Epithelial cell of prostate (primary cell): ENCODE measurements around the gene MOK.

ENCODE experiments used
- DNase-seq: peaks from one replicate; pipeline ENCODE4 v3.0.0-alpha.2; 2011; ENCODE audit warnings: low read depth, low spot score
- H3K27ac ChIP-seq: fragments of 450-650 bp; 2 replicates; pipeline ENCODE4 v1.5.1; 2017; ENCODE audit warnings: mild to moderate bottlenecking

The MOK gene

DNA sequence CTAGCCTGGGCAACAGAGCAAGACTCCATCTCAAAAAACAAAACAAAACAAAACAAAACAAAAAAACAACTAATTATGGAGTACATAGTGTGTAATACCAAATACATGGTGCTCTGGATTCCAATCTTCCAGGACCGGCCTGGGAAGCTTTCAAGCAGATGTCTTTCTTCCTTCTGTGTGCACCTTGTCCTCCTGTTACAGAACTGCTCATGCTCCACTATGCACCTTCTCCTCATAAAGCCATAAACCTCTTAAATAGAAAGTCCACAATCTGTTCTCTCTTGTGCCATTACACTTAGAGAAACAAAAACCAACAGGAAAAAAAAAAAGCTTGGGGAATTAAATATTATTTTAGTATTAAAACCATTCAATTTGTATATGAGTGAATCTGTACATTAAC lies 12.5 kb downstream of the MOK start:
- DNase-seq, result no peak
- H3K27ac ChIP-seq, result no peak overlapping the region

- DNase-seq, result no peak
- no peak overlapping the region for H3K27ac ChIP-seq
Observed at GRCh38 chr14:102288139-102288538, 16.8 kb downstream of the MOK start.

- no peak overlapping the region for H3K27ac ChIP-seq
- DNase-seq, result no peak
Observed at GRCh38 chr14:102285106-102285505, 19.9 kb downstream of the MOK start.

- no peak for DNase-seq
- H3K27ac ChIP-seq, result no peak overlapping the region
Observed at GRCh38 chr14:102283631-102284129, 21.3 kb downstream of the MOK start.

GRCh38 chr14:102282751-102283465 lies 22.1 kb downstream of the MOK start:
- DNase-seq, result no peak
- peak overlapping the region; percentile 94 for H3K27ac ChIP-seq

DNA sequence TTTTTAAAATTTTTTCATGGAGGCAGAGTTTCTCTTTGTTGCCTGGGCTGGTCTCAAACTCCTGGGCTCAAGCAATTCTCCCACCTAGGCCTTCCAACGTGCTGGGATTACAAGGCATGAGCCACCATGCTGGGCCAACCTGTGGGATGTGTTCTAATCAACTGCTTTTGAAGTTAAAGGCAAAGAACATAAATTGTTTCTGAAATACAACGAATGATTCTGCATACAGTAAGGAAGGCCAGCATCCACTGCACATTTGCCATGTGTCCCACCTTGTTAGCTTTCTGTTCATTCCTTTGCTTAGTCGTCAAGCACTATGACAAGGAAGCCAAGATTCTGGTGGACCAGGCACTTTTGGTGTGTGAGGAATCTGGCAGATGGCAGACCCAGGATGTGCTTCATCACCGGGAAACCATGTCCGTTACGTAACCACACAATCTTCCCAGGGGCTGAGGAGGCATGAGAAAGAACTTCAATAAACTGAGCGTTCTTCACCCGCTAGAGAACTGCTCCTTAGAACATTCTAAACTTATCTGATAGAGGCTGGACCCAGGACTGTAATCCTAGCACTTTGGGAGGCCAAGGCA lies 24.5 kb downstream of the MOK start:
- H3K27ac ChIP-seq, result peak overlapping the region; percentile 94
- peak; percentile 51 for DNase-seq

DNA sequence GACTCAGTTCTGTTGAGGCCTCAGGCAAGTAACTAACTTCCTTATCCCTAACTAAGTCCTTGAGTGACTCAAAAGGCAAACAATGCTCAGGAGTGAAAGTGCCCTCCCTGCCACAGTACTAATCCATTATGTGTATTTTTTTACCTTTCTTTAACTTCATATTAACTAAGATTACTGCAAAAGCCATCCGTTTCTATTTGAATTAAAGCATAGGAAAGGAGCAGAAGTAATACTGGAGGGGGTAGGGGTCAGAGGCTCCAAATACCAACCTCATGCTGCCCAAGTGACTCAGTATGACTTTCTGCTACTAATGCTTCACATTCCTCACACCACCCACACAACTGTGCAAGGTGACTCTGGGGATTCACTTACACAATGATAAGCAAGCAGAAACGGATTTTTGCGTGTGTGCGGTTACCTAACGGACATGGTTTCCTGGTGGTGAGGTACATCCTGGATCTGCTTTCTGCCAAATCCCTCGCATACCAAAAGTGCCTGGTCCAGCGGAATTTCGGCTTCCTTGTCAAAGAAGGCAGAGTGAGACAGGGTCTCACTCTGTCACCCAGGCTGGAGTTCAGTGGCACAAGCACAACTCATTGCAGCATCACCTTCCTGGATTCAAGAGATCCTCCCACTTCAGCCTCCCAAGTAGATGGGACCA lies 25.1 kb downstream of the MOK start:
- H3K27ac ChIP-seq, result peak overlapping the region; percentile 94
- DNase-seq, result peak; percentile 95

DNA sequence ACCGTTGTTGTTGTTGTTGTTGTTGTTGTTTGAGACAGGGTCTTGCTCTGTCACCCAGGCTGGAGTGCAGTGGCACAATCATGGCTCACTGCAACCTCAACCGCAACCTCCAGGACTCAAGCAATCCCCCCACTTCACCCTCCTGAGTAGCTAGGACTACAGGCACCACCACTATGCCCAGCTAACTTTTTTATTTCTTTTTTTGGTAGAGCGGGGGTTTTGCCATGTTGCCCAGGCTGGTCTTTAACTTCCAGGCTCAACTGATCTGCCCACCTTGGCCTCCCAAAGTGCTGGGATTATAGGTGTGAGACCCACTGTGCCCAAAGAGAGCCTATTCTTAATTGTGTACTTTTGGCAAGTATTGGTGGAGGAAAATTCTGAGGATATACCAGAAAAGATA lies 25.7 kb downstream of the MOK start:
- peak overlapping the region; percentile 94 for H3K27ac ChIP-seq
- DNase-seq, result no peak

GRCh38 chr14:102278631-102278935 lies 26.4 kb downstream of the MOK start:
- H3K27ac ChIP-seq, result peak overlapping the region; percentile 94
- no peak for DNase-seq

DNA sequence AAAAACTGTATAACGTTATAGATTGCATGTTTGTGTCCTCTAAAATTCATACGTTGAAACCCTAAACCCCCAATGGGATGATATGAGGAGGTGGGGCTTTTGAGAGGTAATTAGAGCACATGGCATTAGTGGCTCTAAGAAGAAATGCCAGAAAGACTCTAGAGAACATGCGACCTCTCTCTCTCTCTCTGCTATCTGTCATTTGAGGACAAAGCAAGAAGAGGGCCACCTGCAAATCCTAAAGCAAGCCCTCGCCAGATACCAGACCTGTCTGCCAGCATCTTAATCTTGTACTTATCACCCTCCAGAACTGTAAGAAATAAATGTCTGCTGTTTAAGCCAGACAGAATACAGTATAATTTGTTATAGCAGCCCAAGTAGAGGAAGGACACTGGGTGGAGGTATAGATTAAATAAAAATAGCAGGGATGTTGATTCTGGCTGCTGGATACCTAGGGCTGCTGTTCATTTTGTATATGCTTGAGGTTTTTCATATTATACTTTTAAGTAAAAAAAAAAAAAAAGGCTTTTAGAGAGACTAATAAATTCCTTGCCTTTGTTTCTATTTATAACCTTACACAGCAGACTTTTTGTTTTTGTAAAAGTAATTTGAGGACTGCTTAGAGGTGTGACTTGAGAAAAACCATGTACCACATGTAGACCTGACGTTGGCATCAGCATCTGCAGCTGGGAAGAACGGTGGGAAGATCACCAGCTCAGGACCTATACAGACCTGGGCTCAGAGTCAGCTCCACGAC lies 26.9 kb downstream of the MOK start:
- DNase-seq, result no peak
- H3K27ac ChIP-seq, result peak overlapping the region; percentile 94

GRCh38 chr14:102275866-102276265 lies 29.1 kb downstream of the MOK start:
- no peak for DNase-seq
- no peak overlapping the region for H3K27ac ChIP-seq

DNA sequence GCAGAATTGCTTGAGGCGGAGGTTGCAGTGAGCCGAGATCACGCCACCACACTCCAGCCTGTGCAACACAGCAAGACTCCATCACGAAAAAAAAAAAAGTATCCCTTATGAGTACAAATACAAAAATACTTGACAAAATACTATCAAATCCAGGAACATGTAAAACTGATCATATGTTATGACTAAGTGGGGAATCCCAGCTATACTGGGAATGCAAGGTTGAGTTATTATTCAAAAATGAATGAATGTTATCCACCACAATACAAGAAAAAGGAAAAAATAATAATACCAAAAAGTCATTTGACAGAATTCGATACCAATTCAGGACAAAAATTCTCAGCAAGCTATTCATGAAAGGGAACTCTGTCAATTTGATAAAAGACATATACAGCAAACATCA lies 32.6 kb downstream of the MOK start:
- no peak for DNase-seq
- H3K27ac ChIP-seq, result no peak overlapping the region

DNA sequence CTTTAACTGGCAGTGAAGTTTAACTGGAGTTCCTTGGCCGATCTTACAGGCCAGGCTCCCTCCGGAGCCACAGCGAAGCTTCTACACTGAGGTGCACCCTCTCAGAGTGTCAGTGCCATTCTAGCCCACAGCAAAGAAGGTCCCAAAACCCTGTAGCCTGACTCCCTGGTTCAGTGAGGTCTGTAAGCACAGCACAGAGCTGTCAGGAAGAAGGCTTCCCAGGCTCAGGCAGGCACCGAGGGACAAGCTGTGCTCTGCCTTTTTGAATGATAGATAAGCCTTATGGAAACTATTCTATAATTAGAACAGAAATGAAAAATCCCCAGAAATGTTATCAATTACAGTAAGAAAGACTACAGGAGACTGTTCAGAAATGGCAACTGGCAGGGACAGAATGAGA lies 40.2 kb downstream of the MOK start:
- H3K27ac ChIP-seq, result peak overlapping the region; percentile 72
- no peak for DNase-seq

- peak overlapping the region; percentile 72 for H3K27ac ChIP-seq
- no peak for DNase-seq
Observed at GRCh38 chr14:102264355-102264754, 40.6 kb downstream of the MOK start.

DNA sequence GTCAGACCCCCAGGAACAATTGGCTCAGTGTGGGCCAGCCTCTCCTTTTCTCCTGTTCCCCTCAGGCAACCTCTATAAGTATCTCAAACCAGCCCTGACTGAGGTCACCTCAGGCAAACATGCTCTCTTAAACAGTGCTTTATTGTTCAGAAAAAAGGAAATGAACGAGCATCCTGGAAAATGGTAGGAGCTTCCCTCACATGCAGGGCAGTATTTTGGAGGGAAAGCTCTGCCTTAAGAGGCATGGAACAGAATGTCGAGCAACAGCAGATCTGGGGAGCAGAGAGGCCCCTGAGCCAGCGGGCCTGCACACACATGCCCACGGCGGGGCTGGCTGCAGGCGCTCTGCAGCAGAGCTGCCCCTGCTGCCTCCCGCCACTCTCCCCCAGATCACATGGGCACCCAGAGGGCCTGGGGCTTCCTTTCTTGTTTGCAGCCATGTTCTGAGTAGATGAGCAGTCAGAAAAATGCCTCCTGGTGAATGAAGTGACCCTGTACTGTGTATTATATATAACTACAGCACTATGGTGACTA lies 42.0 kb downstream of the MOK start:
- H3K27ac ChIP-seq, result peak overlapping the region; percentile 72
- peak; percentile 22 for DNase-seq

GRCh38 chr14:102258136-102258535 lies 46.8 kb downstream of the MOK start:
- DNase-seq, result no peak
- no peak overlapping the region for H3K27ac ChIP-seq

GRCh38 chr14:102256716-102257115 lies 48.2 kb downstream of the MOK start:
- H3K27ac ChIP-seq, result no peak overlapping the region

DNA sequence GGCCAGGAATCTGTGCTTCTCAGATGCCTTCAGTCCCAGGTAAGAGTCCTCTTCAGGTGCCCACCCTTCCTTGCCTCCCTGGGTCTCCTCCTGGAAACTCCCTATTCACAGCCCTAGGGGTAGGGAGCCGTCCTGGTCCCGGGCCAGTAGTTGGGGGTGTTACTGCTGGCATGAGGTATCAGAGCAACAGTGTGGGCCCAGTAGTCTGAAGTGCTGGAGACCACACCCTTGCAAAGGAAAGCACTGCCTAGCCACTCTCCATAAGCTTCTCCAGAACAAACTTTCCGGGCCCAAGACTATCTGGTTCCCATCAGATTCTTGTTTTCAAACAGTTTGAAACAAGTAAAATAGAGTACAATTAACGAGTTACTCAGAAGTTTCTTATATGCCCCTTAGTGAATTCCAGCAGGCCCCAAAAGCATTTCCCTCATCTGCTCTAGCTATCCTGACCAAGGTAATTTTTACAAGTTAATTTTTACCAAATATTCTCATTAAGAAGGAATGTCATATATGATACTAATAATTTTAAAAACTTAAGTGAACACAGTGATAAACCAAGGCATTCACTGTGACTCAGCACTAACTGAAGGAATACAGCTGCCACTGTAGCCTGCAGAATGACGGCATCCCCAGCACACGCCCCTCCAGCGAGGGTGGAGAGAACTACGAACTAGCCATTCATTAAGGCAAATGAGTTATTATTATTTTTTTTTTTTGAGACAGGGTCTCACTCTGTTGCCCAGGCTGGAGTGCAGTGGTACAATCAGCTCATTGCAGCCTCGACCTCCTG lies 49.4 kb downstream of the MOK start:
- H3K27ac ChIP-seq, result peak overlapping the region; percentile 16
- DNase-seq, result no peak

More at GRCh38 chr14:102256716-102257115, 48.2 kb downstream of the MOK start:
- DNase-seq, result no peak

DNA sequence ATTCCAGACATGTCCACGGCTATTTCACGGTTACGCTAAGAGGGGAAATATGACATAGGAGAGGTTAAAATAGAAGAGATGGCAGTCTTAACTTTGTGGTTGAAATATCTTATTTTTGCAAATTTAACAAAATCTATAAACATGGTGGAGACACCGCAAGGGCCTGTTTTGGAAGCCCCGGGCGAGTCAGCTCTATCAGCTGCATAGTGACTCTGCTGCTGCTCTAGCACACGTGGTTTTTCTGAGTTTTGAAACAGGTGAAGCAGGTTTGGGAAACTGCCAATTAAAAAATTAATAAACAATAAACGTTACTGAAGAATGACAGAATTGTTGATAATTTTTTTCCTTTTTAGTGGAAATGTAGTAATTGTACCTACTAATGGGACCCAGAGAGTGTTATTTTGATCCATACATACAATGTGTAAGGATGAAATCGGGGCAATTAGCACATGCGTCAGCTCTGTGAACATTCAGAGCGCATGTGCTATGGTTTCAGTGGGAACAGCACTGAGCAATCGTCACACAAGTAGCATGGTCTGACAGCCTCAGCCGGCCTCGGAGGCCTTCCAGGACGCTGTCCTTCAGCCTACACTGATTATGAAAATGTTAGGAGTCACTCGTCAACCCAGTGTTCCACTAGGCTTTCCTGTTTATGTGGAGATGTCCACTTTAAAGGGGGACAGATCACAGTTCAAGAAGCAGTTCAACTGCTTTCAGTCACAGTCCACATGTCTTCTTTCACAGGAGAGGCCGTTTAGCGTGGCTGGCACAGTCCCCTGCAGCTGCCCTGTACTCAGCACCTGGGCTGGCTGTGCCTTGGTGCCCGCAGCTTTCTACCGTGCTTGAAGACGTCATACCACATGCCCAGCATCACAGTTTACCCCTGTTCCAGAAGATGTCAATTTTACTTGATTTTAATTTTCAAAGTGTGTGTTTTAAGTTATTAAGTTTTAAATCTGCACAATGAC lies 51.8 kb downstream of the MOK start:
- no peak overlapping the region for H3K27ac ChIP-seq
- no peak for DNase-seq
